Measurements from ENCODE around the gene DDX6.

DNA sequence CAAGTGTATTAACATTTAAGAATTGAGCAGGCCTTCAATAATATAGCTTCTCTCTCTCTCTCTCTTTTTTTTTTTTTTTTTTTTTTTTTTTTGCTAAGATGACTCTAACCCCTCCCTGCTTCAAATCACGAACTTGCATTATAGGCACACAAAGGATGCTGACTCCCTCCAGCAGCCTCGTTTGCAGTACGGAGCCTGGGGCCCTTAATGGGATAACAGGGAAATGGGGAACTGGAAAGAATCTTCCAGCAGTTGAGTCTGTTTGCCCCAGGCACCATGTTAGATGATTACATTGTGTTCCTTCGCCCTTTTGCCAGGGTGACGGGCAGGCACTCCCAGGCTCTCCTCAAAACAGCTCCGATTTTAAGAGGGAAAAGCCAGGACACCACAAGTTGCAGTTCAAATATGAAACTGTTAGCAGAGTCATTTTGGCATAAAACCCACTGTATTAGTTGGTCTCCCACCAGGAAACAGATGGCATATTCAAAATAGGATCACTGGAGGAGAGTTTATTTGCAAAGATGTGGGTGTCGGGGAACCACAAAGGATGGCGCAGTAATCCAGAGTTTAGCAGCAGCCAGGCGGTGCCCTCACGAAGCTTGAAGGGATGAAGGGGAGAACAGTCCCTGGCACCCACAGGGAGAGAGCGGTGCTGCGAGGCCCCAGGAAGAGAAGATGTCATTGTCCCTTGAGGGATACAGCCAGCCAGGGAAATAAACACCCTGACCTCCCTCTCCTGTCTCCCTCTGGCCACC, 85.0 kb downstream of the DDX6 start:
- TF ChIP-seq POLR2AphosphoS5 (IDR thresholded peaks at IDR 0.05; ENCODE audit: low read depth, low read length) (no peak), POLR2A (IDR thresholded peaks at IDR 0.05; ENCODE audit: low read depth, low read length) (no peak), SPI1 (IDR thresholded peaks at IDR 0.05; ENCODE audit: low read depth, low read length) (no peak), POU2F2 (IDR thresholded peaks at IDR 0.05; ENCODE audit: low read depth, low read length) (no peak), TAF1 (IDR thresholded peaks at IDR 0.05; ENCODE audit: low read depth, low read length) (no peak)

Data from GM12891 (cell line).